HTERT RPE-1 (cell line): ENCODE data around the gene ANTXRL.
"Not testable (repeated sequence)": the region's sequence is repeated elsewhere in the genome, so short reads cannot be mapped to it uniquely, and the experiment has no call there.

Experiments used
- in situ Hi-C: fragments of 300-500 bp; cut with MboI; formaldehyde crosslinking; loops from 4 replicates; pipeline ENCODE4 v1.14.3; 2020; ENCODE audit warnings: low sequenced_read_pairs

Gene ANTXRL

GRCh38 chr10:46286991-46287693, at the start of gene ANTXRL:
Gene ANTXRL (plus strand): TSS chr10:46286997. CDS start chr10:46287263, 266 bp downstream.
- in situ Hi-C loops, result no loop called here

GRCh38 chr10:46237815-46238510, 48.8 kb upstream of the ANTXRL start:
- in situ Hi-C loops, result no loop called here

GRCh38 chr10:46239247-46239646, 47.5 kb upstream of the ANTXRL start:
- in situ Hi-C loops, result no loop called here

- in situ Hi-C loops, result no loop called here
Measured at GRCh38 chr10:46239993-46240683, 46.7 kb upstream of the ANTXRL start.

- in situ Hi-C loops, result no loop called here
Measured at GRCh38 chr10:46240684-46241565, 45.9 kb upstream of the ANTXRL start.

GRCh38 chr10:46245381-46245900, 41.4 kb upstream of the ANTXRL start:
- in situ Hi-C loops, result no loop called here

- in situ Hi-C loops, result not testable (repeated sequence)
Measured at GRCh38 chr10:46246400-46247180, 40.2 kb upstream of the ANTXRL start.

GRCh38 chr10:46247181-46247475, 39.7 kb upstream of the ANTXRL start:
- in situ Hi-C loops, result no loop called here

GRCh38 chr10:46247808-46248569, 38.8 kb upstream of the ANTXRL start:
- in situ Hi-C loops, result no loop called here

- in situ Hi-C loops, result no loop called here
Measured at GRCh38 chr10:46248651-46249146, 38.1 kb upstream of the ANTXRL start.

- in situ Hi-C loops, result not testable (repeated sequence)
Measured at GRCh38 chr10:46249617-46250344, 37.0 kb upstream of the ANTXRL start.

GRCh38 chr10:46250481-46250880, 36.3 kb upstream of the ANTXRL start:
- in situ Hi-C loops, result no loop called here

GRCh38 chr10:46250898-46251856, 35.6 kb upstream of the ANTXRL start:
- in situ Hi-C loops, result no loop called here

GRCh38 chr10:46251857-46252847, 34.6 kb upstream of the ANTXRL start:
- in situ Hi-C loops, result no loop called here

- in situ Hi-C loops, result no loop called here
Measured at GRCh38 chr10:46253076-46254006, 33.5 kb upstream of the ANTXRL start.
